Upper lobe of left lung (tissue), 6 donors: Measurements from ENCODE around the gene ZWILCH. TPM values are rescaled to one million over a fixed set of nuclear protein-coding genes. Genes with fewer than 3 reads are reported as not detected.

ENCODE experiments used
- ATAC-seq, 2 donors: fragments of 200-7000 bp; cut with Tn5 transposase; one replicate each; pipeline ENCODE4 v1.9.1; 2022; ENCODE audit warnings: mild to moderate bottlenecking in 2 of 2, moderate library complexity in 2 of 2; ENCODE audit not compliant: low FRiP score in 2 of 2
- DNase-seq, 2 donors: peaks; one replicate each; pipeline ENCODE4 v3.0.0-alpha.2; 2019 to 2020
- H3K27ac ChIP-seq, 4 donors: fragments of 200-600 bp; sonication (generic); one replicate each; pipeline ENCODE4 v1.5.1; 2016 to 2019
- H3K27me3 ChIP-seq, 4 donors: fragments of 200-600 bp; sonication (generic); one replicate each; pipeline ENCODE4 v1.5.1; 2017 to 2019
- H3K36me3 ChIP-seq, 4 donors: fragments of 200-600 bp; sonication (generic); one replicate each; pipeline ENCODE4 v1.5.1; 2016 to 2019
- H3K4me1 ChIP-seq, 4 donors: fragments of 200-600 bp; sonication (generic); one replicate each; pipeline ENCODE4 v1.5.1; 2018 to 2019
- H3K4me3 ChIP-seq, 4 donors: fragments of 200-600 bp; sonication (generic); one replicate each; pipeline ENCODE4 v1.5.1; 2017 to 2019; ENCODE audit warnings: mild to moderate bottlenecking in 2 of 4, moderate library complexity in 1 of 4
- H3K9me3 ChIP-seq, 4 donors: fragments of 200-600 bp; sonication (generic); one replicate each; pipeline ENCODE4 v1.5.1; 2018 to 2019
- CTCF ChIP-seq, 6 experiments: fragments of 450-650 bp in 4 of 6; fragments of 200-600 bp in 2 of 6; sonication (generic) in 2 of 6; IDR thresholded peaks; one replicate each; pipeline ENCODE4 v1.5.1; 2016 to 2019; ENCODE audit warnings: antibody characterized with exemption in 6 of 6
- EP300 ChIP-seq, 4 donors: sonication (generic); formaldehyde crosslinking; IDR thresholded peaks; one replicate each; pipeline ENCODE4 v1.5.1; 2017; ENCODE audit warnings: antibody characterized with exemption in 4 of 4, control low read depth in 2 of 4
- POLR2A ChIP-seq, 4 donors: fragments of 450-650 bp; IDR thresholded peaks; one replicate each; pipeline ENCODE4 v1.5.1; 2016 to 2017; ENCODE audit warnings: antibody characterized with exemption in 4 of 4, mild to moderate bottlenecking in 2 of 4
- POLR2AphosphoS5 ChIP-seq, 2 donors: sonication (generic); formaldehyde crosslinking; IDR thresholded peaks; one replicate each; pipeline ENCODE4 v1.5.1; 2017; ENCODE audit warnings: antibody characterized with exemption in 2 of 2
- WGBS, 2 donors: methylation state at CpG; one replicate each; pipeline ENCODE4 v1.1.5; 2017 to 2018; 5-methylcytosine and 5-hydroxymethylcytosine counted together
- total RNA-seq, 6 donors: library from RNA; depleted of rRNA in 4 of 6; stranded (reverse); fragments of >200 nt in 4 of 6; gene quantifications; one replicate each; pipeline versions ENCODE4 v1.1.0 to v1.2.1, GENCODE V29; 2016 to 2021
- donor health status: DM: no; HTN: no; CAD: no; lungs with moderate emphysema.
- donor health status: DM: no; HTN: yes; CAD: no; lungs with severe emphysema.

Gene ZWILCH
- total RNA-seq, 6 donors from 2014 or later = 0.33 to 6.3 (median 5.1) TPM

- DNase-seq = no peak
- no peak overlapping the region for H3K4me3 ChIP-seq
- H3K4me1 ChIP-seq = peaks cover 0 to 10% (median 6%) of the 10 kb centered on the region in 4 donors
- no peak for TF ChIP-seq POLR2A (IDR thresholded peaks at IDR 0.05)
- TF ChIP-seq POLR2AphosphoS5 (IDR thresholded peaks at IDR 0.05) = no peak
- no peak for TF ChIP-seq EP300 (IDR thresholded peaks at IDR 0.05)
- TF ChIP-seq CTCF (IDR thresholded peaks at IDR 0.05) = no peak
- 93 to 95% methylated on average over 10 of the region's 10 CpGs for WGBS, 2 donors
- H3K27me3 ChIP-seq = no peaks in the 10 kb centered on the region
- no peak for ATAC-seq
- no peaks in the 10 kb centered on the region for H3K9me3 ChIP-seq
- H3K27ac ChIP-seq = no peak overlapping the region
- H3K36me3 ChIP-seq = peaks cover 4 to 41% (median 15%) of the 10 kb centered on the region in 4 donors
These were observed 23.8 kb upstream of the ZWILCH start for GRCh38 chr15:66481107-66481856.

GRCh38 chr15:66482539-66482938 lies 22.6 kb upstream of the ZWILCH start:
- H3K4me3 ChIP-seq = no peak overlapping the region
- ATAC-seq = peak; percentile 16 to 41
- 71 to 82% methylated on average over 9 of the region's 9 CpGs for WGBS, 2 donors
- TF ChIP-seq POLR2A (IDR thresholded peaks at IDR 0.05) (no peak), EP300 (IDR thresholded peaks at IDR 0.05) (no peak), POLR2AphosphoS5 (IDR thresholded peaks at IDR 0.05) (no peak), CTCF (IDR thresholded peaks at IDR 0.05) (no peak)
- H3K36me3 ChIP-seq = peaks cover 5 to 51% (median 19%) of the 10 kb centered on the region in 4 donors
- peak overlapping the region in 2 of 4 donors; percentile 24 to 46 for H3K27ac ChIP-seq
- peak; percentile 26 to 42 for DNase-seq
- peaks cover 0 to 10% (median 6%) of the 10 kb centered on the region in 4 donors for H3K4me1 ChIP-seq
- H3K27me3 ChIP-seq = no peaks in the 10 kb centered on the region
- H3K9me3 ChIP-seq = no peaks in the 10 kb centered on the region

- peaks cover 5 to 57% (median 25%) of the 10 kb centered on the region in 4 donors for H3K36me3 ChIP-seq
These were observed 22.0 kb upstream of the ZWILCH start for GRCh38 chr15:66483131-66483566.

GRCh38 chr15:66484539-66485112 lies 20.5 kb upstream of the ZWILCH start:
- H3K4me1 ChIP-seq = peaks cover 0 to 10% (median 6%) of the 10 kb centered on the region in 4 donors
- H3K27me3 ChIP-seq = no peaks in the 10 kb centered on the region
- DNase-seq = no peak
- TF ChIP-seq EP300 (IDR thresholded peaks at IDR 0.05) (no peak), POLR2A (IDR thresholded peaks at IDR 0.05) (no peak), POLR2AphosphoS5 (IDR thresholded peaks at IDR 0.05) (no peak), CTCF (IDR thresholded peaks at IDR 0.05) (no peak)
- no peak overlapping the region for H3K4me3 ChIP-seq
- peaks cover 10 to 72% (median 35%) of the 10 kb centered on the region in 4 donors for H3K36me3 ChIP-seq
- ATAC-seq = no peak
- peak overlapping the region in 1 of 4 donors; percentile 30 for H3K27ac ChIP-seq
- WGBS, 2 donors = 91 to 99% methylated on average over 5 of the region's 5 CpGs
- H3K9me3 ChIP-seq = no peaks in the 10 kb centered on the region

More at GRCh38 chr15:66483131-66483566, 22.0 kb upstream of the ZWILCH start:
- DNase-seq (peak in 1 of 2 donors; percentile 55), ATAC-seq (peak; percentile 47 to 70)
- H3K27me3 ChIP-seq = no peaks in the 10 kb centered on the region
- peak overlapping the region in 2 of 4 donors; percentile 14 to 46 for H3K27ac ChIP-seq
- 64 to 71% methylated on average over 3 of the region's 3 CpGs for WGBS, 2 donors
- H3K9me3 ChIP-seq = no peaks in the 10 kb centered on the region
- H3K4me1 ChIP-seq = peaks cover 0 to 10% (median 6%) of the 10 kb centered on the region in 4 donors
- no peak overlapping the region for H3K4me3 ChIP-seq
- TF ChIP-seq POLR2AphosphoS5 (IDR thresholded peaks at IDR 0.05) (no peak), POLR2A (IDR thresholded peaks at IDR 0.05) (no peak), CTCF (IDR thresholded peaks at IDR 0.05) (no peak), EP300 (IDR thresholded peaks at IDR 0.05) (no peak)
